ENCODE data around the gene EOLA1.
"Not testable (repeated sequence)": the region's sequence is repeated elsewhere in the genome, so short reads cannot be mapped to it uniquely, and the experiment has no call there.

- TF ChIP-seq CTCF, POLR2A (IDR thresholded peaks at IDR 0.05): not testable (repeated sequence)
Measured at GRCh38 chrX:149585631-149586030, 44.8 kb downstream of the EOLA1 start.
